NCI-H82 treated with DMSO at 0.1 percent for 48 hours (cell line): ENCODE measurements around the gene SHLD1.

Source experiments
- DNase-seq: peaks from one replicate; lab custom pipeline; 2025; ENCODE audit not compliant: unreplicated experiment; lab: John Stamatoyannopoulos, UW

Gene SHLD1

GRCh38 chr20:5845681-5846615, 95.7 kb downstream of the SHLD1 start:
- no peak for DNase-seq

- no peak for DNase-seq
These were observed 98.7 kb downstream of the SHLD1 start for GRCh38 chr20:5848711-5849505.

GRCh38 chr20:5855939-5856338, 105.7 kb downstream of the SHLD1 start:
- no peak for DNase-seq

- DNase-seq = no peak
These were observed 109.4 kb downstream of the SHLD1 start for GRCh38 chr20:5859608-5860007.

- no peak for DNase-seq
These were observed 112.5 kb downstream of the SHLD1 start for GRCh38 chr20:5862703-5863039.

- DNase-seq = no peak
These were observed 113.0 kb downstream of the SHLD1 start for GRCh38 chr20:5863040-5863833.

- peak; percentile 54 for DNase-seq
These were observed 114.2 kb downstream of the SHLD1 start for GRCh38 chr20:5864428-5864827.

- DNase-seq = no peak
These were observed 114.8 kb downstream of the SHLD1 start for GRCh38 chr20:5864873-5865587.

GRCh38 chr20:5865604-5866003, 115.4 kb downstream of the SHLD1 start:
- DNase-seq = no peak

GRCh38 chr20:5870568-5870981, 120.4 kb downstream of the SHLD1 start:
- DNase-seq = no peak

- DNase-seq = no peak
These were observed 121.5 kb downstream of the SHLD1 start for GRCh38 chr20:5871459-5872410.

GRCh38 chr20:5877128-5877527, 126.9 kb downstream of the SHLD1 start:
- DNase-seq = no peak

GRCh38 chr20:5880326-5880725, 130.1 kb downstream of the SHLD1 start:
- no peak for DNase-seq

- no peak for DNase-seq
These were observed 131.5 kb downstream of the SHLD1 start for GRCh38 chr20:5881703-5882102.

GRCh38 chr20:5882166-5882565, 132.0 kb downstream of the SHLD1 start:
- no peak for DNase-seq

GRCh38 chr20:5884465-5885335, 134.5 kb downstream of the SHLD1 start:
- no peak for DNase-seq

- no peak for DNase-seq
These were observed 135.7 kb downstream of the SHLD1 start for GRCh38 chr20:5885866-5886265.

- DNase-seq = no peak
These were observed 136.6 kb downstream of the SHLD1 start for GRCh38 chr20:5886788-5887187.

- DNase-seq = no peak
These were observed 137.2 kb downstream of the SHLD1 start for GRCh38 chr20:5887386-5887785.
